GM12878 (cell line): ENCODE results near the gene CHP1.

Experiments
- EP300 ChIP-seq, 2 experiments: fragments of 150-350 bp in 1 of 2; IDR thresholded peaks; 2 replicates each; pipeline ENCODE4 v1.6.1; 2011 to 2012; ENCODE audit warnings: low read depth in 2 of 2, low read length in 2 of 2, borderline replicate concordance in 1 of 2, improper control_type of control experiment in 1 of 2, inconsistent platforms in 1 of 2; ENCODE audit not compliant: control insufficient read depth in 1 of 2
- EZH2 ChIP-seq: IDR thresholded peaks from 2 replicates; pipeline ENCODE4 v1.6.1; 2012; ENCODE audit warnings: low read depth, mild to moderate bottlenecking, control low read depth, inconsistent platforms, low read length, borderline replicate concordance; ENCODE audit not compliant: control insufficient read depth
- SIN3A ChIP-seq: IDR thresholded peaks from 2 replicates; pipeline ENCODE4 v1.6.1; 2012; ENCODE audit warnings: low read depth, low read length, improper control_type of control experiment
- SREBF2 ChIP-seq: IDR thresholded peaks from 2 replicates; pipeline ENCODE4 v1.6.1; 2012; ENCODE audit warnings: mild to moderate bottlenecking, low read length
- ZNF622 ChIP-seq: fragments of 450-650 bp; IDR thresholded peaks from 2 replicates; pipeline ENCODE4 v1.6.1; 2017; ENCODE audit warnings: mild to moderate bottlenecking, inconsistent platforms
- TF ChIP-seq, protein P1 (sequence below): IDR thresholded peaks from 2 replicates; pipeline ENCODE4 v1.6.1; 2012; ENCODE audit warnings: mild to moderate bottlenecking, low read depth, low read length
- TF ChIP-seq, protein P2 (sequence below), 3 experiments: IDR thresholded peaks in 2 of 3; conservative IDR thresholded peaks in 1 of 3; 2 replicates each; pipeline ENCODE4 v1.5.1; 2011; ENCODE audit warnings: low read depth in 3 of 3, low read length in 3 of 3, mild to moderate bottlenecking in 3 of 3, control low read depth in 2 of 3, moderate library complexity in 2 of 3, inconsistent platforms in 1 of 3, mixed read lengths in 1 of 3; ENCODE audit not compliant: control insufficient read depth in 2 of 3, insufficient read depth in 1 of 3; ENCODE audit errors: extremely low read depth in 1 of 3

DNA sequence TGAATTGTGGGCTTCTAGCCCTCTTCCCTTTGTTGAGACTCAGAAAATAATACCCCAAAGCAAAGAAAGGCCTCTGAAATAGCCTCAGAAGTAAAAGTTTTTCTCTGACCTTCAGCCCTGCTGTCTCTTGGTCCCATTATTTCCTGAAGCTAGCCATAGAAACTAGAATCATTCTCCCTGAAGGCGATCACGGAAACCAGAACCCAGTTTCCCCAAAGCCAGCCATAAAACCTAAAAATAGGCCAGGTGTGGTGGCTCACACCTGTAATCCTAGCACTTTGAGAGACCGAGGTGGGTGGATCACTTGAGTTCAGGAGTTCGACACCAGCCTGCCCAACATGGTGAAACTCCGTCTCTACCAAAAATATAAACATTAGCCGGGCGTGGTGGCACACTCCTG is 27.7 kb upstream of the CHP1 start:
- no peak for TF ChIP-seq EP300 (IDR thresholded peaks at IDR 0.05; ENCODE audit: borderline replicate concordance in 1 of 2, control insufficient read depth in 1 of 2, low read depth in 2 of 2, low read length in 2 of 2)
- TF ChIP-seq, protein P1, sequence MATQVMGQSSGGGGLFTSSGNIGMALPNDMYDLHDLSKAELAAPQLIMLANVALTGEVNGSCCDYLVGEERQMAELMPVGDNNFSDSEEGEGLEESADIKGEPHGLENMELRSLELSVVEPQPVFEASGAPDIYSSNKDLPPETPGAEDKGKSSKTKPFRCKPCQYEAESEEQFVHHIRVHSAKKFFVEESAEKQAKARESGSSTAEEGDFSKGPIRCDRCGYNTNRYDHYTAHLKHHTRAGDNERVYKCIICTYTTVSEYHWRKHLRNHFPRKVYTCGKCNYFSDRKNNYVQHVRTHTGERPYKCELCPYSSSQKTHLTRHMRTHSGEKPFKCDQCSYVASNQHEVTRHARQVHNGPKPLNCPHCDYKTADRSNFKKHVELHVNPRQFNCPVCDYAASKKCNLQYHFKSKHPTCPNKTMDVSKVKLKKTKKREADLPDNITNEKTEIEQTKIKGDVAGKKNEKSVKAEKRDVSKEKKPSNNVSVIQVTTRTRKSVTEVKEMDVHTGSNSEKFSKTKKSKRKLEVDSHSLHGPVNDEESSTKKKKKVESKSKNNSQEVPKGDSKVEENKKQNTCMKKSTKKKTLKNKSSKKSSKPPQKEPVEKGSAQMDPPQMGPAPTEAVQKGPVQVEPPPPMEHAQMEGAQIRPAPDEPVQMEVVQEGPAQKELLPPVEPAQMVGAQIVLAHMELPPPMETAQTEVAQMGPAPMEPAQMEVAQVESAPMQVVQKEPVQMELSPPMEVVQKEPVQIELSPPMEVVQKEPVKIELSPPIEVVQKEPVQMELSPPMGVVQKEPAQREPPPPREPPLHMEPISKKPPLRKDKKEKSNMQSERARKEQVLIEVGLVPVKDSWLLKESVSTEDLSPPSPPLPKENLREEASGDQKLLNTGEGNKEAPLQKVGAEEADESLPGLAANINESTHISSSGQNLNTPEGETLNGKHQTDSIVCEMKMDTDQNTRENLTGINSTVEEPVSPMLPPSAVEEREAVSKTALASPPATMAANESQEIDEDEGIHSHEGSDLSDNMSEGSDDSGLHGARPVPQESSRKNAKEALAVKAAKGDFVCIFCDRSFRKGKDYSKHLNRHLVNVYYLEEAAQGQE = no peak
- TF ChIP-seq SREBF2 = no peak
- TF ChIP-seq, protein P2, sequence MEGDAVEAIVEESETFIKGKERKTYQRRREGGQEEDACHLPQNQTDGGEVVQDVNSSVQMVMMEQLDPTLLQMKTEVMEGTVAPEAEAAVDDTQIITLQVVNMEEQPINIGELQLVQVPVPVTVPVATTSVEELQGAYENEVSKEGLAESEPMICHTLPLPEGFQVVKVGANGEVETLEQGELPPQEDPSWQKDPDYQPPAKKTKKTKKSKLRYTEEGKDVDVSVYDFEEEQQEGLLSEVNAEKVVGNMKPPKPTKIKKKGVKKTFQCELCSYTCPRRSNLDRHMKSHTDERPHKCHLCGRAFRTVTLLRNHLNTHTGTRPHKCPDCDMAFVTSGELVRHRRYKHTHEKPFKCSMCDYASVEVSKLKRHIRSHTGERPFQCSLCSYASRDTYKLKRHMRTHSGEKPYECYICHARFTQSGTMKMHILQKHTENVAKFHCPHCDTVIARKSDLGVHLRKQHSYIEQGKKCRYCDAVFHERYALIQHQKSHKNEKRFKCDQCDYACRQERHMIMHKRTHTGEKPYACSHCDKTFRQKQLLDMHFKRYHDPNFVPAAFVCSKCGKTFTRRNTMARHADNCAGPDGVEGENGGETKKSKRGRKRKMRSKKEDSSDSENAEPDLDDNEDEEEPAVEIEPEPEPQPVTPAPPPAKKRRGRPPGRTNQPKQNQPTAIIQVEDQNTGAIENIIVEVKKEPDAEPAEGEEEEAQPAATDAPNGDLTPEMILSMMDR (IDR thresholded peaks at IDR 0.05 in 2 of 3, conservative IDR thresholded peaks at IDR 0.05 in 1 of 3; ENCODE audit: control insufficient read depth in 2 of 3, extremely low read depth in 1 of 3, insufficient read depth in 1 of 3, low read depth in 3 of 3, low read length in 3 of 3) = no peak
- TF ChIP-seq SIN3A = no peak
- TF ChIP-seq EZH2 = no peak
- no peak for TF ChIP-seq ZNF622
